GM19397 (cell line): ENCODE measurements around the gene NLGN2.

Source experiments
- ATAC-seq: cut with Tn5 transposase; IDR thresholded peaks from one replicate; pipeline ENCODE4 v1.9.1; 2021; ENCODE audit warnings: mild to moderate bottlenecking, moderate library complexity; ENCODE audit not compliant: unreplicated experiment

NLGN2 gene

GRCh38 chr17:7391307-7391706 is 16.3 kb upstream of the NLGN2 start:
- ATAC-seq: no peak

GRCh38 chr17:7392696-7393612 is 14.7 kb upstream of the NLGN2 start:
- no peak for ATAC-seq

GRCh38 chr17:7393613-7394451 is 13.8 kb upstream of the NLGN2 start:
- ATAC-seq: peak; percentile 25

- ATAC-seq: peak; percentile 80
These were observed 13.0 kb upstream of the NLGN2 start, which contains the start of gene PLSCR3 for GRCh38 chr17:7394452-7395191. Gene PLSCR3, minus strand, starts transcription at chr17:7394525. Its CDS starts 415 bp downstream, at chr17:7394110.

GRCh38 chr17:7396147-7396546 is 11.5 kb upstream of the NLGN2 start:
- ATAC-seq: no peak

GRCh38 chr17:7398612-7399011 is 9.0 kb upstream of the NLGN2 start:
- ATAC-seq: no peak

GRCh38 chr17:7403043-7403726 is 4.5 kb upstream of the NLGN2 start:
- no peak for ATAC-seq

- no peak for ATAC-seq
These were observed 4.0 kb upstream of the NLGN2 start for GRCh38 chr17:7403727-7403976.

- peak; percentile 90 for ATAC-seq
These were observed 3.5 kb upstream of the NLGN2 start, which contains the start of gene TMEM256 for GRCh38 chr17:7403977-7404736. Gene TMEM256, minus strand, starts transcription at chr17:7404097. Its CDS starts 13 bp downstream, at chr17:7404084.

GRCh38 chr17:7404737-7405349 is 2.8 kb upstream of the NLGN2 start:
- ATAC-seq: peak; percentile 18

- ATAC-seq: no peak
These were observed 2.1 kb upstream of the NLGN2 start for GRCh38 chr17:7405350-7406234.

- no peak for ATAC-seq
These were observed 1.3 kb upstream of the NLGN2 start for GRCh38 chr17:7406235-7406825.

GRCh38 chr17:7407082-7407481 is 563 bp upstream of the NLGN2 start:
- ATAC-seq: no peak

GRCh38 chr17:7408252-7408727 is 645 bp downstream of the NLGN2 start:
- no peak for ATAC-seq

- ATAC-seq: no peak
These were observed 1.2 kb downstream of the NLGN2 start for GRCh38 chr17:7408863-7409262.

GRCh38 chr17:7409716-7410115 is 2.1 kb downstream of the NLGN2 start:
- no peak for ATAC-seq

- ATAC-seq: no peak
These were observed 3.2 kb downstream of the NLGN2 start for GRCh38 chr17:7410634-7411426.
